SKM-1 (cell line): ENCODE data around the gene ELMO2.

Experiments
- DNase-seq: peaks from one replicate; lab custom pipeline; 2025; ENCODE audit not compliant: unreplicated experiment; lab: John Stamatoyannopoulos, UW

Gene ELMO2

GRCh38 chr20:46353500-46354206, 52.8 kb downstream of the ELMO2 start:
- no peak for DNase-seq

- DNase-seq: no peak
Observed at GRCh38 chr20:46352370-46352938, 54.0 kb downstream of the ELMO2 start.

- DNase-seq: no peak
Observed at GRCh38 chr20:46351357-46352058, 54.9 kb downstream of the ELMO2 start.

GRCh38 chr20:46350986-46351267, 55.5 kb downstream of the ELMO2 start:
- no peak for DNase-seq

- no peak for DNase-seq
Observed at GRCh38 chr20:46350201-46350985, 56.0 kb downstream of the ELMO2 start.

GRCh38 chr20:46349742-46350056, 56.7 kb downstream of the ELMO2 start:
- no peak for DNase-seq

GRCh38 chr20:46349035-46349741, 57.2 kb downstream of the ELMO2 start:
- DNase-seq: no peak

- no peak for DNase-seq
Observed at GRCh38 chr20:46347841-46348803, 58.3 kb downstream of the ELMO2 start.

- DNase-seq: no peak
Observed at GRCh38 chr20:46346770-46347169, 59.6 kb downstream of the ELMO2 start.

- DNase-seq: no peak
Observed at GRCh38 chr20:46344488-46345162, 61.8 kb downstream of the ELMO2 start.

GRCh38 chr20:46343975-46344357, 62.4 kb downstream of the ELMO2 start:
- DNase-seq: no peak

GRCh38 chr20:46343348-46343974, 63.0 kb downstream of the ELMO2 start:
- no peak for DNase-seq

GRCh38 chr20:46342451-46343347, 63.7 kb downstream of the ELMO2 start:
- no peak for DNase-seq

GRCh38 chr20:46342010-46342378, 64.4 kb downstream of the ELMO2 start:
- DNase-seq: no peak

- no peak for DNase-seq
Observed at GRCh38 chr20:46341074-46342009, 65.1 kb downstream of the ELMO2 start.

- DNase-seq: no peak
Observed at GRCh38 chr20:46339037-46339436, 67.4 kb downstream of the ELMO2 start.

GRCh38 chr20:46336735-46337134, 69.7 kb downstream of the ELMO2 start:
- DNase-seq: no peak
